T-helper 2 cell treated with Interferon-gamma antibody and Interleukin-4, amounts not matched to agents 5 μg/mL and 100 μg/mL, for 36 hours (primary cell): ENCODE measurements around the gene ZNF483.
"Not testable (repeated sequence)": the region's sequence is repeated elsewhere in the genome, so short reads cannot be mapped to it uniquely, and the experiment has no call there.

ENCODE experiments used
- DNase-seq: peaks from one replicate; pipeline ENCODE4 v3.0.0; 2021; ENCODE audit warnings: low spot score
- H3K27ac Mint-ChIP-seq: one replicate; pipeline ENCODE4 v1.8.0; 2021; ENCODE audit warnings: mild to moderate bottlenecking, mixed read lengths
- H3K27me3 Mint-ChIP-seq: one replicate; pipeline ENCODE4 v1.8.0; 2021; ENCODE audit warnings: low read depth, mixed read lengths
- H3K36me3 Mint-ChIP-seq: one replicate; pipeline ENCODE4 v1.8.0; 2021; ENCODE audit warnings: low read depth, mixed read lengths
- H3K4me1 Mint-ChIP-seq: one replicate; pipeline ENCODE4 v1.8.0; 2021; ENCODE audit warnings: low read depth, mixed read lengths
- H3K4me3 Mint-ChIP-seq: one replicate; pipeline ENCODE4 v1.8.0; 2022; ENCODE audit warnings: mild to moderate bottlenecking, moderate library complexity, mixed read lengths
- H3K9me3 Mint-ChIP-seq: one replicate; pipeline ENCODE4 v1.8.0; 2021; ENCODE audit warnings: mixed read lengths

The ZNF483 gene

DNA sequence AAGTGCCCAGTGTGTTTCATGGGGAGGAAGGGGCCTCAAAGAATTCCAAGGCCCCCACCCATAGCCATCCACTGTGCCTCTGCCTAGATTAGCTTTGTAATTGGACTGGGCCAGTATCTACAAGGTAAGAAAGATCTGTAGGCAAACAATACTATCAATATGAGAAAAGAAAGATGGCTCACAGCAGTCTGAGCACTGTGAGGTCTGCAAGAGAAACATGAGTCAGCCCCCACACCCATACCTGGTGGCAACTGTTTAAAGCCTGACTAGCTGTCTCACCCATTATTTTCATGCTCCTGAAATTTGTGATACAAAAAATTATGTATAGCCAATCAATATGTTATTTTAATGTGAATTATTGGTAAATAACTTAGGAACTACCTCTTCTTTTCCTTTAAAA lies 10.0 kb upstream of the ZNF483 start:
- H3K36me3 Mint-ChIP-seq, result no peaks in the 10 kb centered on the region
- no peaks in the 10 kb centered on the region for H3K27me3 Mint-ChIP-seq
- no peak for DNase-seq
- H3K27ac Mint-ChIP-seq, result no peak overlapping the region
- no peak overlapping the region for H3K4me3 Mint-ChIP-seq
- no peaks in the 10 kb centered on the region for H3K4me1 Mint-ChIP-seq
- peaks cover 11% of the 10 kb centered on the region for H3K9me3 Mint-ChIP-seq

DNA sequence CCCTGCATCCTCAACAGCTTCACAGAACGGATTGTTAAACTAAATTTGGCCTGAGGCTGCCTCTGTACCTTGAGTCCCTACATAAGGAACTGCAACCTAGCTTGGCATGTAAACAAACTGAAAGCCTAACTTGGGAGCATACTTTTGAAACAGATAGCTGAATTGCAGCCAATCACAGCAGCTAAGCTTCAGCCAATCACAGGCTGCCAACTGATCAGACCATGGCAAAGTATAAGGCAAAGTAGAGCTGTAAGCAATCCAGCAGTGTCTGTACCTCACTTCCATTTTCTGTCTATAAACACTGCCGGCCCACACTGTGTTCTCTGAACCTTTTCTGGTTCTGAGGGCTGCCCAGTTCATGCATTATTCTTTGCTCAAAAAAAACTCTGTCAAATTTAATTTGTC lies 8.9 kb upstream of the ZNF483 start:
- H3K9me3 Mint-ChIP-seq, result peaks cover 3% of the 10 kb centered on the region
- no peak overlapping the region for H3K4me3 Mint-ChIP-seq
- H3K27ac Mint-ChIP-seq, result no peak overlapping the region
- H3K36me3 Mint-ChIP-seq, result no peaks in the 10 kb centered on the region
- H3K27me3 Mint-ChIP-seq, result no peaks in the 10 kb centered on the region
- DNase-seq, result no peak
- H3K4me1 Mint-ChIP-seq, result no peaks in the 10 kb centered on the region

DNA sequence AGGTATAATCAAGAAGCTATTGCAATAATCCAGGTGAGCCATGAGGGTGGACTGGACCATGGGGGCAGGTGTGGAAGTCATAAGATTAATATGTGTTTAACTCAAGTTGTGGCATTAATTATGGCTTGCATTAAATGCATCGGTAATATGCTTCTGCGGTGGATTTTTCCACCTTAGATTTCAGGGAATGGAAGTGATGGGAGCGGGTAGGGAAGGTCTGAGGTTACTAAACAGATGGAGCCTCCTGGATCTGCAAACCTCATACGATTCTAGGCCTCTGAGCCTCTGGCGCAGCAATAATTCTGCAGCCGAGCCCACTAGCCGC lies 286 bp upstream of the ZNF483 start:
- H3K9me3 Mint-ChIP-seq, result peaks cover 4% of the 10 kb centered on the region
- DNase-seq, result no peak
- H3K4me1 Mint-ChIP-seq, result peaks cover 19% of the 10 kb centered on the region
- peak overlapping the region; percentile 46 for H3K27ac Mint-ChIP-seq
- H3K4me3 Mint-ChIP-seq, result peak overlapping the region; percentile 89
- peaks cover 10% of the 10 kb centered on the region for H3K36me3 Mint-ChIP-seq
- H3K27me3 Mint-ChIP-seq, result no peaks in the 10 kb centered on the region

DNA sequence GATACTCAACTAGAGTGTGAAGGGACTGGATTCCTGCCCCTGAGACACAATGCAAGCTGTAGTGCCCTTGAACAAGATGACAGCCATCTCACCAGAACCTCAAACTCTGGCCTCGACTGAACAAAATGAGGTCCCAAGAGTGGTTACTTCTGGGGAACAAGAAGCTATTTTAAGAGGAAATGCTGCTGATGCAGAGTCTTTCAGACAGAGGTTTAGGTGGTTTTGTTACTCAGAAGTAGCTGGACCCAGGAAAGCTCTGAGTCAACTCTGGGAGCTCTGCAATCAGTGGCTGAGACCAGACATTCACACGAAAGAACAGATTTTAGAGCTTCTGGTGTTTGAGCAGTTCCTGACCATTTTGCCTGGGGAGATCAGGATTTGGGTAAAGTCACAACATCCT lies 2.4 kb downstream of the ZNF483 start:
- no peaks in the 10 kb centered on the region for H3K27me3 Mint-ChIP-seq
- peaks cover 4% of the 10 kb centered on the region for H3K9me3 Mint-ChIP-seq
- no peak overlapping the region for H3K4me3 Mint-ChIP-seq
- H3K4me1 Mint-ChIP-seq, result peaks cover 19% of the 10 kb centered on the region
- peak; percentile 7 for DNase-seq
- H3K27ac Mint-ChIP-seq, result no peak overlapping the region
- H3K36me3 Mint-ChIP-seq, result peaks cover 18% of the 10 kb centered on the region

DNA sequence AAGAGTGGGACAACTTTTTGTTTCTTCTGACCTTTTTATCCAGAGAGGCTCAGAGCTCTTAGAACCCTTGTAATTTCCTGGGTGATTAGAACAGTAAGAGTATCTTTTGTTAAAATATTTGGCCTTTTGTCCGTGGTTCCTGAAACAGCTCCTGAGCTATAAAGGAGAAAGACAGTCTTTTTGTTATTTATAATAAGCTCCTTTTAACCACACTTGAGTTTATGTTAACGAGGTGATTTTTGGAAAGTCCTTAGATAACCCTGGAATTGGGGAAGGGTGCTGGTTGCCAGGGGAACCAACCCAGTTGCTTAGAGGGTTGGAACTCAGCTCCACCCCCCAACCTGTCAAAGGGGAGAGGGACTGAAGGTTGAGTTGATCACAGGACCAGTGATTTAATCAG lies 4.8 kb downstream of the ZNF483 start:
- H3K36me3 Mint-ChIP-seq, result peaks cover 28% of the 10 kb centered on the region
- H3K27me3 Mint-ChIP-seq, result no peaks in the 10 kb centered on the region
- H3K4me1 Mint-ChIP-seq, result peaks cover 16% of the 10 kb centered on the region
- no peak overlapping the region for H3K4me3 Mint-ChIP-seq
- DNase-seq, result no peak
- H3K27ac Mint-ChIP-seq, result no peak overlapping the region
- peaks cover 24% of the 10 kb centered on the region for H3K9me3 Mint-ChIP-seq

DNA sequence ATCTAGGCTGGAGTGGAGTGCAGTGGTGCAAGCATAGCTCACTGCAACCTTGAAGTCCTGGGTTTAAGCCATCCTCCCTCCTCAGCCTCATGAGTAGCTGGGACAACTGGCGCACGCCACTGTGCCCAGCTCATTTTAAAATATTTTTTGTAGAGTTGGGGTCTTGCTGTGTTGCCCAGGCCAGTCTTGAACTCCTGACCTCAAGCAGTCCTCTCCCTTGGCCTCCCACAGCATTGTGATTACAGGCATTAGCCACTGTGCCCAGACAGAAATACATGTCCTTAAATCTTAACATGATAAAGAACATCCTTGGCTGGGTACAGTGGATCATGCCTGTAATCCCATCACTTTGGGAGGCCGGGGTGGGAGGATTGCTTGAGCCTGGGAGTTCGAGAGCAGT lies 6.7 kb downstream of the ZNF483 start:
- Mint-ChIP-seq H3K27ac (no peak overlapping the region), H3K4me1 (peaks cover 5% of the 10 kb centered on the region)

DNA sequence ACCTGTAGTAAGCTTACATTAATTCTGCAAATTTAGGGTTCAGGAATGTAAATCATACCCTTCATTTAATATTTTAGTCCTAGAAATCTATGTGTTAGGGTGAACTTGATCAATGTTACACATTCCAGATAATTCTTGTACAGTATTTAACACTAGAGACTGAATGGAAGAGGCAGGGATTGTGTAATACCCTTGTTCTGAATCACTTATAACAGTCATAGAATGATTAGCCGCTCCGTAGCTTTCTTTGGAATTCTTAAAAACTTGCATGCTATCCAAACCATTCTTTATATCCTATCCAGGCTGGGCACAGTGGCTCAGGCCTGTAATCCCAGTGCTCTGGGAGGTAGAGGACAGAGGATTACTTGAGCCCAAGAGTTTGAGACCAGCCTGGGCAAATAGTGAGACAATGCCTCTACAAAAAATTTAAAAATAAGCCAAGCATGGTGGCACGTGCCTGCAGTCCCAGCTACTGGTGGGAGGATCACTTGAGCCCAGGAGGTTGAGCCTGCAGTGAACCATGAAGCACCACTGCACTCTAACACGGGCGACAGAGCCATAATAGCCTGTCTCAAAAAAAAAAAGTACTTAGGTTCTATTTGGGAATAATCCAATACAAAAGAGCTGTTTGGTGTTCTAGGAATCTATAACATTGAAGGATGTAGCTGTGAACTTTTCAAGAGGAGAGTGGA lies 8.3 kb downstream of the ZNF483 start:
- Mint-ChIP-seq H3K27me3 (no peaks in the 10 kb centered on the region), H3K27ac (no peak overlapping the region), H3K4me1 (no peaks in the 10 kb centered on the region), H3K36me3 (peaks cover 34% of the 10 kb centered on the region), H3K4me3 (no peak overlapping the region), H3K9me3 (peaks cover 34% of the 10 kb centered on the region)
- DNase-seq, result no peak

More for the DNA sequence above, 6.7 kb downstream of the ZNF483 start:
- Mint-ChIP-seq H3K9me3 (peaks cover 31% of the 10 kb centered on the region), H3K27me3 (no peaks in the 10 kb centered on the region), H3K36me3 (peaks cover 33% of the 10 kb centered on the region), H3K4me3 (no peak overlapping the region)
- DNase-seq, result no peak

DNA sequence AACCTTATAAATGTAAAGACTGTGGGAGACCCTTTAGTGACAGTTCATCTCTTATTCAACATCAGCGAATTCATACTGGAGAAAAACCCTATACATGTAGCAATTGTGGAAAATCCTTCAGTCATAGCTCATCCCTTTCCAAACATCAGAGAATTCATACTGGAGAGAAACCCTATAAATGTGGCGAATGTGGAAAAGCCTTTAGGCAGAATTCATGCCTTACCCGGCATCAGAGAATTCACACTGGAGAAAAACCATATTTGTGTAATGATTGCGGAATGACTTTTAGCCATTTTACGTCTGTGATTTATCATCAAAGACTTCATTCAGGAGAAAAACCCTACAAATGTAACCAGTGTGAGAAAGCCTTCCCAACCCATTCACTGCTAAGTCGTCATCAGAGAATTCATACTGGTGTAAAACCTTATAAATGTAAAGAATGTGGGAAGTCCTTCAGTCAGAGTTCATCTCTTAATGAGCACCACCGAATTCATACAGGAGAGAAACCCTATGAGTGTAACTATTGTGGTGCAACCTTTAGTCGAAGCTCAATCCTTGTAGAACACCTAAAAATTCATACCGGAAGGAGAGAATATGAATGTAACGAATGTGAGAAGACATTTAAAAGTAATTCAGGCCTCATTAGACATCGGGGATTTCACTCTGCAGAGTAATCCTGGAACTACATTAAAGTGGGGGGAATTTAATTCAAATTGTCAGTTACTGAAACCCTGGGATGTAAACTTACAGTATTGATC lies 17.7 kb downstream of the ZNF483 start:
- no peak overlapping the region for H3K27ac Mint-ChIP-seq
- no peaks in the 10 kb centered on the region for H3K4me1 Mint-ChIP-seq
- peaks cover 79% of the 10 kb centered on the region for H3K9me3 Mint-ChIP-seq
- no peak for DNase-seq
- H3K36me3 Mint-ChIP-seq, result peaks cover 44% of the 10 kb centered on the region
- H3K4me3 Mint-ChIP-seq, result no peak overlapping the region
- H3K27me3 Mint-ChIP-seq, result no peaks in the 10 kb centered on the region

DNA sequence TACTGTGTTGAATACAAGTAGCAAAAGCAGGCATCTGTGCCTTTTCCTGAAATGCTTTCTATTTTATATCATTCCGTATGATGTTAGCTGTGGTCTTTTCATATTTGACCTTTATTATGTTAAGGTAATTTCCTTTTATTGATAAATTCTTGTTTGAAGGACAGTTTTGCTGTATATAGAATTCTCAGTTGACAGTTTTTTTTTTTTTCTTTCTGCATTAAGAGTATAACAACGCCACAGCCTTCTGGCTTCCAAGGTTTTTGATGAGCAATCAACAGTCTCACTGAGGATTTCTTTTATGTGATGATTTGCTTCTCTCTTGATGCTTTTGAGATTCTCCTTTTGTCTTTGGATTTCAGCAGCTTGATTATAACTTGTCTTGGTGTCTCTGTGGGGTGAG lies 23.6 kb downstream of the ZNF483 start:
- Mint-ChIP-seq H3K27ac (no peak overlapping the region), H3K9me3 (peaks cover 84% of the 10 kb centered on the region), H3K4me1 (no peaks in the 10 kb centered on the region), H3K4me3 (no peak overlapping the region), H3K27me3 (no peaks in the 10 kb centered on the region), H3K36me3 (peaks cover 23% of the 10 kb centered on the region)
- DNase-seq, result no peak

DNA sequence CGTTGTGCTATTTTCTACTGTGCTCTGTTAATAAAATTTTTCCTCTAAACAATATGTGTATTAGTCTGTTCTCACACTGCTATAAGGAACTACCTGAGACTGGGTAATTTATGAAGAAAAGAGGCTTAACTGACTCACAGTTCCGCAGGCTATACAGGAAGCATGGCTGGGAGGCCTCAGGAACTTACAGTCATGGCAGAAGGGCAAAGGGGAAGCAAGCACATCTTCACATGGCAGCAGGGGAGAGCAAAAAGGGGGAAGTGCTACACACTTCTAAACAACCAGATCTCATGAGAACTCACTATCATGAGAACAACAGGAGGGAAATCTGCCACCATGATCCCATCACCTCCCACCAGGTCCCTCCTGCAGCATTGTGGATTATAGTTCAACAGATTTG lies 30.4 kb downstream of the ZNF483 start:
- H3K9me3 Mint-ChIP-seq, result peaks cover 67% of the 10 kb centered on the region
- DNase-seq, H3K36me3 Mint-ChIP-seq, H3K27ac Mint-ChIP-seq, H3K27me3 Mint-ChIP-seq, H3K4me1 Mint-ChIP-seq, H3K4me3 Mint-ChIP-seq: not testable (repeated sequence)

DNA sequence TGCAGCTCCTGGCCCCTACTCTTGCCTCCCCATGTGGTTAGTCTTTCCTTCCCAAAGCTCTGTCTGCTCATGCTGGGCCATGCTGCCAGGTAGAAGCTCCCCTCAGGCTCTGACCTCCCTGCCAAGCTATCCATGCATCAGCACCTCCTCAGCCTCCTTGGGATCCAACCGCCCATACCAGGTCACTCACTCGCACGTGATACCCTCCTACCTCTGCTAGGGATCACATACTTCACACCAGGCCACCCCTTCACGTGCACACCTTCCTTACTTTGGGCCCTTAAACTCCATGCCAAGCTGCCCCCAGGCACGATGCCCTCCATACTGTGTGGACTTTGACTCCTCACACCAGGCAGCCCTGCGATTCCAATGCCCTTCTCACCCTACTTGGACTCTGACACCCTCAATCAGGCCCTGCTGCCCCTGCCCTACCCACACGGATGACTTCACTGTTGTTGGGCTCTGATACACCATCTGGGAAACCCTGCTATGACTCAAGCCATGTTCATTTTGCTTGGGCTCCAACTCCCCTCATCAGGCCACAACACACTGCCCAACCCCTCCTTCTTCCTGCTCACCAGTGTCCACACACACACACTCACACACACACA lies 34.1 kb downstream of the ZNF483 start:
- DNase-seq, result no peak
- peaks cover 2% of the 10 kb centered on the region for H3K36me3 Mint-ChIP-seq
- no peak overlapping the region for H3K27ac Mint-ChIP-seq
- H3K9me3 Mint-ChIP-seq, result peaks cover 49% of the 10 kb centered on the region
- no peaks in the 10 kb centered on the region for H3K27me3 Mint-ChIP-seq
- H3K4me3 Mint-ChIP-seq, result no peak overlapping the region
- no peaks in the 10 kb centered on the region for H3K4me1 Mint-ChIP-seq

DNA sequence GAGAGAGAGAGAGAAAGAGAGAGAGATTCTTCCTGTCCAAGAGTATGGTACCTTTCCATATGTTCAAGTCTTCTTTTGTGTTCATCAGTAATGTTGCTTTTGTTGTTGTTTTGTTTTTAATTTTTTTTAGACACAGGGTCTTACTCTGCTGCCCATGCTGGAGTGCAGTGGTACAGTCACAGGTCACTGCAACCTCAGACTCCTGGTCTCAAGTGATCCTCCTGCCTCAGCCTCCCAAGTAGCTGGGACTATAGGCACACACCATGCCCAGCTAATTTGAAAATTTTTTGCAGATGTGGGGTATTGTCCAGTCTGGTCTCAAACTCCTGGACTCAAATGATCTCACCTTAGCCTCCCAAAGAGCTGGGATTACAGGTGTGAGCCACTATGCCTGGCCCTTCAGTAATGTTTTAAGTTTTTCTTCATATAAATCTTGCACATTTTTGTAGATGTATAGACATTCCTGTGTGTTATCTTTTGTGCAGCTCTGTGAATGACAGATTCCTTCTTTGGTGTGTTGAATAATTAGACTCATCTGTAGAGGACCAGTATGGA lies 36.3 kb downstream of the ZNF483 start:
- Mint-ChIP-seq H3K36me3 (peaks cover 2% of the 10 kb centered on the region), H3K27me3 (no peaks in the 10 kb centered on the region), H3K4me1 (no peaks in the 10 kb centered on the region), H3K4me3 (no peak overlapping the region), H3K9me3 (peaks cover 33% of the 10 kb centered on the region), H3K27ac (no peak overlapping the region)
- DNase-seq, result no peak

DNA sequence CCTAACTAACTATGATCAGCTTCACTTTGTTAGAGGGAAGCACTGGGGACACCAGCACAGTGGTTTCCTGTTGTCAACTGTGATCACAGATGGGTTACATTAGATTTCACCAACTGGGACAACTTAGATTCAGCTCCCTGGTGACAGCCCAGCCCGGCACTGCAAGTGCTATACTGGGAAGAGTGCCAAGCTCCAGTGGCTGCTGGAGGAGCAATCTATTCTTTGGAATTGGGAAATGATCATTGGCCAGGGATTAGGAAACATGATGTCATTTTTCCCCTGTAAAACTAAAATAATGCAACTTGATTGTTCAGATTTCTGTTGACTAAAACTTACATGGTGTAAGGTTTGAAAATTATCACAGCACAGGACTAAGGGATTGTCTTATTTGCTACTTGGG lies 41.3 kb downstream of the ZNF483 start:
- Mint-ChIP-seq H3K9me3 (peaks cover 44% of the 10 kb centered on the region), H3K36me3 (peaks cover 4% of the 10 kb centered on the region)
- DNase-seq, result no peak

DNA sequence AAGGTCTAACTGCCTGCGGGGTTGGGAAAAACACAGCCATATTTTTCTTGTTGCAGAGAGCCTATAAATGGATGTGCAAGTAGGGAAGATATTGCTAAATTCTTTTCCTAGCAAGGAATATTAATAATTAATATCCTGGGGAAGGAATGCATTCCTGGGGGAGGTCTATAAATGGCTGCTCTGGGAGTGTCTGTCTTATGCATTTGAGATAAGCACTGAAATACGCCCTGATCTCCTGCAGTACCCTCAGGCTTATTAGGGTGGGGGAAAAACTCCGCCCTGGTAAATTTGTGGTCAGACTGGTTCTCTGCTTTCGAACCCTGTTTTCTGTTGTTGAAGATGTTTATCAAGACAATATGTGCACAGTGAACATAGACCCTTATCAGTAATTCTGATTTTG lies 43.1 kb downstream of the ZNF483 start:
- DNase-seq, H3K36me3 Mint-ChIP-seq: not testable (repeated sequence)

More for the DNA sequence above, 41.3 kb downstream of the ZNF483 start:
- H3K4me3 Mint-ChIP-seq, result no peak overlapping the region
- H3K4me1 Mint-ChIP-seq, result no peaks in the 10 kb centered on the region
- no peak overlapping the region for H3K27ac Mint-ChIP-seq
- no peaks in the 10 kb centered on the region for H3K27me3 Mint-ChIP-seq

More for the DNA sequence above, 43.1 kb downstream of the ZNF483 start:
- not testable (repeated sequence) for H3K4me1 Mint-ChIP-seq, H3K4me3 Mint-ChIP-seq, H3K27ac Mint-ChIP-seq, H3K27me3 Mint-ChIP-seq
- H3K9me3 Mint-ChIP-seq, result peaks cover 38% of the 10 kb centered on the region
